PC-9 (cell line): ENCODE measurements around the gene PLEKHA1.

ENCODE experiments used
- CTCF ChIP-seq: fragments of 200-600 bp; sonication (generic); conservative IDR thresholded peaks from 2 replicates; pipeline ENCODE4 v1.6.1; 2017; ENCODE audit warnings: mixed run types, antibody characterized with exemption, mild to moderate bottlenecking, moderate library complexity
- EZH2 ChIP-seq: fragments of 200-600 bp; sonication (generic); IDR thresholded peaks from 2 replicates; pipeline ENCODE4 v1.8.0; 2017; ENCODE audit warnings: antibody characterized with exemption, low read depth

GRCh38 chr10:122349758-122350369, 24.6 kb upstream of the PLEKHA1 start:
- TF ChIP-seq CTCF = no peak
- no peak for TF ChIP-seq EZH2
